D341Med (cell line): ENCODE measurements around the gene MRPL40.
"Not testable (repeated sequence)": the region's sequence is repeated elsewhere in the genome, so short reads cannot be mapped to it uniquely, and the experiment has no call there.

Source experiments
- DNase-seq: peaks from one replicate; pipeline ENCODE4 v3.0.0; 2012; ENCODE audit warnings: low spot score

Gene MRPL40

GRCh38 chr22:19440411-19441195 is 8.3 kb downstream of the MRPL40 start:
- no peak for DNase-seq

GRCh38 chr22:19442166-19442565 is 9.8 kb downstream of the MRPL40 start:
- no peak for DNase-seq

- DNase-seq, result no peak
These were observed 11.3 kb downstream of the MRPL40 start for GRCh38 chr22:19443544-19444211.

GRCh38 chr22:19445279-19445982 is 13.1 kb downstream of the MRPL40 start:
- DNase-seq, result not testable (repeated sequence)

GRCh38 chr22:19446603-19447329 is 14.4 kb downstream of the MRPL40 start:
- DNase-seq, result no peak

GRCh38 chr22:19447330-19448075 is 15.2 kb downstream of the MRPL40 start, which contains the start of gene C22orf39:
TSS of gene C22orf39 (minus strand) at chr22:19447711. CDS start at chr22:19447688, 23 bp downstream.
- DNase-seq, result peak; percentile 96

GRCh38 chr22:19448076-19448607 is 15.8 kb downstream of the MRPL40 start:
- DNase-seq, result peak; percentile 86

- DNase-seq, result peak; percentile 47
These were observed 16.5 kb downstream of the MRPL40 start for GRCh38 chr22:19448739-19449421.

- DNase-seq, result no peak
These were observed 17.1 kb downstream of the MRPL40 start for GRCh38 chr22:19449422-19449767.

- no peak for DNase-seq
These were observed 18.2 kb downstream of the MRPL40 start for GRCh38 chr22:19450363-19451175.

GRCh38 chr22:19451570-19451969 is 19.2 kb downstream of the MRPL40 start:
- DNase-seq, result no peak

GRCh38 chr22:19453718-19454117 is 21.4 kb downstream of the MRPL40 start:
- DNase-seq, result no peak

- no peak for DNase-seq
These were observed 21.8 kb downstream of the MRPL40 start for GRCh38 chr22:19454156-19454555.

GRCh38 chr22:19455033-19455432 is 22.7 kb downstream of the MRPL40 start:
- no peak for DNase-seq

GRCh38 chr22:19455585-19456370 is 23.4 kb downstream of the MRPL40 start:
- DNase-seq, result no peak

- no peak for DNase-seq
These were observed 24.2 kb downstream of the MRPL40 start for GRCh38 chr22:19456541-19456940.

GRCh38 chr22:19457828-19458428 is 25.6 kb downstream of the MRPL40 start:
- DNase-seq, result no peak

- no peak for DNase-seq
These were observed 27.7 kb downstream of the MRPL40 start for GRCh38 chr22:19460036-19460435.
